Bronchial epithelial cell (primary cell): ENCODE data around the gene NUP50. TPM values are rescaled to one million over a fixed set of nuclear protein-coding genes. Genes with fewer than 3 reads are reported as not detected.

Experiments
- DNase-seq: peaks from one replicate; pipeline ENCODE4 v3.0.0-alpha.2; 2010; ENCODE audit warnings: low read depth
- FAIRE-seq: peaks from 2 replicates; lab custom pipeline; 2011; peaks lifted over from hg19 to GRCh38; lab: Jason Lieb, UNC
- H3K27me3 ChIP-seq: 2 replicates; pipeline ENCODE4 v1.5.1; 2011; ENCODE audit warnings: low read length; ENCODE audit not compliant: control insufficient read depth, insufficient read depth
- H3K36me3 ChIP-seq: 2 replicates; pipeline ENCODE4 v1.5.1; 2011; ENCODE audit warnings: low read length; ENCODE audit not compliant: control insufficient read depth, insufficient read depth
- H3K4me3 ChIP-seq: 2 replicates; pipeline ENCODE4 v1.5.1; 2011; ENCODE audit warnings: mild to moderate bottlenecking, low read depth, low read length, control low read depth
- CTCF ChIP-seq: IDR thresholded peaks from 2 replicates; pipeline ENCODE4 v1.5.1; 2011; ENCODE audit warnings: mild to moderate bottlenecking, moderate library complexity, low read length, control low read depth, inconsistent platforms; ENCODE audit not compliant: insufficient read depth, severe bottlenecking
- total RNA-seq: library from RNA; depleted of rRNA; stranded (reverse); fragments of >200 nt; gene quantifications from 2 replicates; pipeline ENCODE4 v1.2.1, GENCODE V29; 2014

The NUP50 gene
- total RNA-seq, 1 donor from 2014 or later, result 74.2 TPM

- DNase-seq (no peak), FAIRE-seq (no peak)
- Histone ChIP-seq H3K27me3 (no peaks in the 10 kb centered on the region), H3K4me3 (no peak overlapping the region), H3K36me3 (peaks cover 19% of the 10 kb centered on the region)
- no peak for TF ChIP-seq CTCF
These were observed 8.1 kb downstream of the NUP50 start for GRCh38 chr22:45171830-45172229.

- Histone ChIP-seq H3K36me3 (peaks cover 22% of the 10 kb centered on the region), H3K4me3 (no peak overlapping the region)
- no peak for TF ChIP-seq CTCF
These were observed 9.3 kb downstream of the NUP50 start for GRCh38 chr22:45172881-45173585.

GRCh38 chr22:45179276-45180049 lies 15.7 kb downstream of the NUP50 start:
- Histone ChIP-seq H3K36me3 (peaks cover 22% of the 10 kb centered on the region), H3K27me3 (no peaks in the 10 kb centered on the region), H3K4me3 (no peak overlapping the region)
- no peak for TF ChIP-seq CTCF
- FAIRE-seq, result no peak
- DNase-seq, result no peak

More at GRCh38 chr22:45172881-45173585, 9.3 kb downstream of the NUP50 start:
- no peak for DNase-seq
- no peaks in the 10 kb centered on the region for H3K27me3 ChIP-seq
- FAIRE-seq, result no peak

GRCh38 chr22:45180146-45180679 lies 16.5 kb downstream of the NUP50 start:
- no peak for DNase-seq
- Histone ChIP-seq H3K4me3 (no peak overlapping the region), H3K27me3 (no peaks in the 10 kb centered on the region), H3K36me3 (peaks cover 25% of the 10 kb centered on the region)
- no peak for TF ChIP-seq CTCF
- FAIRE-seq, result no peak

GRCh38 chr22:45181240-45181639 lies 17.5 kb downstream of the NUP50 start:
- DNase-seq, result no peak
- TF ChIP-seq CTCF, result no peak
- Histone ChIP-seq H3K4me3 (no peak overlapping the region), H3K36me3 (peaks cover 19% of the 10 kb centered on the region), H3K27me3 (no peaks in the 10 kb centered on the region)
- no peak for FAIRE-seq
